Measurements from ENCODE around the gene RECQL.
"Not testable (repeated sequence)": the region's sequence is repeated elsewhere in the genome, so short reads cannot be mapped to it uniquely, and the experiment has no call there.

Gene RECQL

DNA sequence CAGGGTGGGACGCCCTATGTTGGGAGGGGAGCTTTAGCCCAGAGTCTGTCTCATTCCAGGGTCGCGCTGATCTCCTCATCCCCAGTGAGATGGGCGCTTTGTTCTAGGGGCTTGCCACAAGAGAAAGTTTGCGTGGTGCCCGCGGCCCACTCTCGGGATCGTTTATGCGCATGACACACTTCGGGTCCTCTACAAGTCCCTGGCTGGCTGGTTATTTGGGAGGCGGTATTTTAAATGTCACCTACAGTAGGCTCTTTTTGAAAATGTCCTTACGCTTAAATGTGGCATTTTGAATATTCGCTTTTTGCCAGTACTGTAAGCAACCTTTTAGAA, 695 bp upstream of the RECQL start:
- no peak for DNase-seq (ENCODE audit: low read depth in 2 of 2)

DNA sequence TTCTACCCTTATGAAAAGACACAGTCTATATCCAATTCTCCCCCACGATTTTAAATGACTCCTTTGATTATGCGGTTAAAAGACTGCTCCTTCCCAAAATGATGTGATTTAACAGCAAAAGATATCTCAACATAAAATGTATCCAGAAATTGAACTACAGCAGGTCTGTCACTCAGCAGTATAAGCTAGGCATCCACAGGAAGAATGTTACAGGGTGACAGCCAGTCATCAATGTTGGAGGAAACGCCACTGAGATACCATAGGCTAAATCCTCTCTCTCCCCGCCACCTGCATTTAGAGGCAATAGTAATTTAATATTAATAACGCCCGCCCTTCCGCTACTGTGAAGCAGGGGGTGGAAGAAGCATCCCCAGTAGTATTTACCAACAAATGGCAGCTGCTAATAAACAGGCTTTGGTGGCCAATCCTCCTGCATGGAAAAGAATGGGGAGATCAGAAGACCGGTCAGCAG, 613 bp downstream of the RECQL start:
- DNase-seq (ENCODE audit: low read depth in 2 of 2), result no peak

DNA sequence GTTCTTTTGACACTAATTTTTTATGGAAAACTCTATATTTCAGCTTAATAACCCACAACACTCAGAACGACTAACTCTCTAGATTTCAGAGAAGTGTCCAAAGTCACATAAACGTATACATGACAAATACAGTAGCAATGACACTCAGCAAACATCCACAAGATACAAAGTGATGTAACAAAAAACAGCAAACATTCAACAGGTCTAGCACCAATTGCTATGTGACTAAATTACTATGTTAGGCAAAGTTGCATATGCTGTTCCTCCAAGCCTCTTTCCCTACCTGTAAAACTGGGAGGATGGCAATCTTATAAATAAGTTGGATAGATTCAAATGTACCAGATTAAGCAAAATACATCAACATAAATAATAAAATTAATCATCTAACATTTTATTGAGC, 1.7 kb downstream of the RECQL start:
- DNase-seq (ENCODE audit: low read depth in 2 of 2), result no peak

- DNase-seq (ENCODE audit: low read depth in 2 of 2), result no peak
These were observed 15.4 kb downstream of the RECQL start for GRCh38 chr12:21485998-21486397.

GRCh38 chr12:21483531-21483930, 17.9 kb downstream of the RECQL start:
- DNase-seq (ENCODE audit: low read depth in 2 of 2), result no peak

DNA sequence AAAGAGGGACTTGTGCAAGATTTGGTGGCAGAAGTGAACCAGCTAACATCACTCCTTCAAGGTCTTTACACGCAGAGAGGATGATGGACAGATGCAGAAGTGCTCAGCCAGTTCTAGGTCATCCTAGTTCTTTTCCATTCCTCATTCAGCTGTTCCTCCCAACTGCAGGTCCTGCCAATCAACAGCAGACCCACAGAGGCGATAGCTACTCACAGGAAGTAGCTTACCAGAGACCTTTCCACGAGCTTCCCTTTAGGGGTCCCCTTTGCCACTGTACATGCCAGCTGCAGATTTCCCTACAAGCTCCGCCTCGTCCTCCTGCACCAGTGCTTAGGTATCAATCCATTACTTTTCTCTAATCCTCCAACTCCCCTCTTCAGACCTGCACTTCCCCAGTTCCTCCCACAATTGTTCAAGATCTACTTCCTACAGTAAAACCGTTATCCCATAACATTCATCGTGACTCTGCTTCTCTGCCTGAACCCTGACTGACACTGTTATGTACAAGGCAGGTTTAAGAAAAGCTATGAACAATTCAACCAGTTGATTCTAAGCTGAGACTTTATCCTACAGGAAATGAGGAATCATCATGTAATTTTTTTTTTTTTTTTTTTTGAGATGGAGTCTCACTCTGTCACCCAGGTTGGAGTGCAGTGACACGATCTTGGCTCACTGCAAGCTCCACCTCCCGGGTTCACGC, 22.5 kb downstream of the RECQL start:
- DNase-seq (ENCODE audit: low read depth in 2 of 2), result no peak

DNA sequence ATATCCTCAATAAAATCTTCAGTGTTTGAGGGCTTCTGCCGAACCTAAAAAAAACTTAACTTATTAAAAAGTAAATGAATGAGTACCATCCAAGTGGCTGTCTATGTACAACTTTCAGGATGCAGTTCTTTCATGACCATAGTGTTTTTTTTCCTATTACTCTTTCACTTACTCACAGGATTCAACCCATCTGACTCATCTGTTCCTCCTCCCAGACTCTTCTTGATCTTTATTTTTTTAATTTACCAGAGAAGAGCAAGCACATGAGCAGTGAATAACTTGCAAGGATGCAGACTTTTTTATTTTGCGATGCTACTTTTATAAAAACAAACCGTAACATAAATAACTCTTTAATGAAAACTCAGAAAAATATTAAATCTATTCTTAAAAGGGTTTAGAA, 24.5 kb downstream of the RECQL start:
- DNase-seq (ENCODE audit: low read depth in 2 of 2), result no peak

- DNase-seq (ENCODE audit: low read depth in 2 of 2), result no peak
These were observed 25.9 kb downstream of the RECQL start for GRCh38 chr12:21475552-21475951.

DNA sequence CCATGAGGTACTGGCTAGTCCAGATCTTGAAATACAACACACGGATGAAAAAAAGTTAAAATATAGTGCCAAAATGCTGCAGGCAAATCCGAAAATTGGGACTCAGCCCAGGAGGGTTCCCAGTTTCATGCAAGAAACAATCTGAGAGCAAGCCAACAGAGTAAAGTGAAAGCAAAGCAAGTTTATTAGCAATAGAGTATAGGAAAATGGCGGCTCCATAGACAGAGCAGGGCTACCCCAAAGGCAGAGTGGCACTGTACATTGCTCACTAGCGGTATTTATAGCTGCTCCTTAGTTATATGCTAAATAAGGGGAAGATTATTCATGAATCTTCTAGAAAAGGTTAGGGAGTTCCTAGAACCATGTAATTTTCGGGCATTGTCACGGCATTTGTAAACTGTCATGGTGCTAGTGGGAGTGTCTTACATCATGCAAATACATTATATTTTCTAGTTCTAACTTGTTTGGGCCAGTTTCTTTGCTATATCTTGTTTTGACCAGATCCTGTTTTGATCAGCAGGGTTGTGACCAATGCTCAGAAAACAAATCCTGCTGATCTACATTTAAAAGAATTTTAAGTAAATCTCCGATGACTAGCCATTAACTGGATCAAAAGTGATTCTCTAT, 29.1 kb downstream of the RECQL start:
- no peak for DNase-seq (ENCODE audit: low read depth in 2 of 2)

GRCh38 chr12:21471294-21471693, 30.1 kb downstream of the RECQL start:
- DNase-seq (ENCODE audit: low read depth in 2 of 2), result no peak

GRCh38 chr12:21467334-21467733, 34.1 kb downstream of the RECQL start:
- DNase-seq (ENCODE audit: low read depth in 2 of 2), result not testable (repeated sequence)

DNA sequence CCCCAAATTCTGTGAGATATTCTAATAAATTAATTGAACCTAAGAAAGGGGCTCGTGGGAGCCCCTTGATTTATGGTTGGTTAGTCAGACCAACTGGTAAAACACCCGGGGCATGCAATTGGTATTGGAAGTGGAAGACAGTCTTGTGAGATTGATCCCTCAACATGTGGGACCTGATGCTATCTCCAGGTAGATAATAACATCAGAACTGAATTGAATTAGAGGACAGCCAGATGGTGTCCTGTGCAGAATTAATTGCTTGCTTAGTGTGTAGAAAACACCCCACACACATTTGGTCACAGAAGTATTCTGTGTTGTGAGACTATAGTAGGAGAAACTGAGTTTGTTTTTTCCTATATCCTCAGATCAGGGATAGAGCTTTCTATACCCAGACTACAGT, 42.0 kb downstream of the RECQL start:
- DNase-seq (ENCODE audit: low read depth in 2 of 2), result no peak

- DNase-seq (ENCODE audit: low read depth in 2 of 2), result no peak
These were observed 45.1 kb downstream of the RECQL start for GRCh38 chr12:21456291-21456780.

DNA sequence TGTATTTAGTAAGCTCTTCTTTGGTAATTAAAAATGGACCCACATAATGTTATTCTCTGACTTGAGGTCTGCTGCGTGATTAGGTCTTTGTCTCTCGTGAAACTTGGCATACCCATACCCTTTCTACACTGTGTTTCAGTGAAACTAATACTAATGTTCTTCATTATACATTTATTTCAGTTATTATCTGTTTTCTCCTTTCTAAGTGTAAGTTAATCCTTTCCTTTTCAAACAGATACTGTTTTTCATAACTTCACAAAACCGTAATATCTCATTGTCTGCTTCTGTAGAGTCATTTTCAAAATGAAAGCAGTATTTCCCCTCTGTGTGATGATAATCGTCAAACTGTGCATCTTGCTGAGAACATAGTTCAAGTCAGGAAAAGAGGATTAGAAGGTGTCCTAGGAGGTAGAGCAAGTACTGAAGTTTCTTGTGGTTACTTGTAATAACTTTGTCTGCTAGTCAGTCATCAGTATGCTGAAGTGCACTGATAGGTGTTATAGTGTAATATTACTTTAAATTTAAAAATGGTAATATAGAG, 48.1 kb downstream of the RECQL start:
- no peak for DNase-seq (ENCODE audit: low read depth in 2 of 2)

DNA sequence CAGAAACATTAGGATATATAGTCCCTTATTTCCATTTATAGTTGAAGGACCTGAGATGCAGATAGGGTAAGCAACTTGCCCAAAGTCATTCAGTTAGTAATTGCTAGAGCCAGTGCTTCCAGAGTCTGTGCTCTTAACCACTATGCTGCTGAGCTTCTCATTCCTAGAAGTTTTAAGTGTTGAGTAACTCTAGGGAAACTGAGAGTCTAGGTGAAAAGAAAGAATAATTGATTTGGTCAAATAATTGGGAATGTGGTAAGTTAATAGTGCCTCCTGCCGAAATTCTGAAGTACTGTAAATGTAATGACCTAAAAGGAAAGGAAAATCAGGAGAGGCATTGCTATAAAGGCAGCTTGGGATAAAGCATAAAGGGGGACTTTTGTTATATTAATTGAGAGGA, 49.9 kb downstream of the RECQL start:
- DNase-seq (ENCODE audit: low read depth in 2 of 2), result peak; percentile 3 to 4

DNA sequence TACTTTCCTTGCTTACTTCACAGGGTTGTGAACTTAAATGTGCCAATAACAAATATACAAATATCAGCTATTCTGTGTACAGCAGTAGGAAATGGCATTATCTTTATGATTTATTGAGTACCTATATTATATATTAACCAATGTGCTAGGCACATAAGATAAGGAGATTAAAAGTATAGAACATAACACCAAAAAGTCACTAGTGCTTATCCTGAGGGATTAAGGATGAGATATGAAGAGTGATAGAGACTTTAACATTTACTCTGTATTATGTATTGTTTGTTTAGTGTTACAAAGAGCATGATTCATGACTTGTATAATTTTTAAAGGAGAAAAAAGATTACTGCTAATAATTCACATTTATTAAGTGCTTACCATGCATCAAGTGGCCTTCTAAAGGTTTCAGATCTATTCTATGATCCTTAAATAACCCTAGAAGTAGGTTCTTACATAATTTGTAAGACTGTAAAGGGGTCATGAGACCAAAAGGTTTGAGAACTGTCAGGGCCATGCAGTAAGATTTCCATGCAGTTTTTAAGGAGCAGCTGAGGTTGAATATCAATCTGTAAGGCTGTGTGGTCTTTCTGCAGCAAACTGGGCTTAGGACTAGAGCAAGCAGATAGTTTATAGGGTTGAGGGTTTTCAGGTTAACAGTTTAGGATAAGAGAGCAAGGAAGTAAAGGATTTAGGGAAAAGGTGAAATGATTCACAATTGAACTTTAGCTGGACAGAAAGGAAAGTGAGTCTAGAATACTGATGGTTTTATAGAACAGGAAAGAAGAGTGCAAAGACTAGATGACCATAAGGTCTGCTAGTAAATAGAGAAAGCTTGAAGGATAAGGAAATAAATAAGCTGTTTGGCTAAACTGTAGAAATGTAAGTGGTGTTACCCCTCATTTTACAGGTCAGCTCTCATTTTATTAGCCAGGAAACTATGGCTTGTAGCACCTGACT, 57.0 kb downstream of the RECQL start:
- DNase-seq (ENCODE audit: low read depth in 2 of 2), result no peak

GRCh38 chr12:21439347-21439746, 62.1 kb downstream of the RECQL start:
- DNase-seq (ENCODE audit: low read depth in 2 of 2), result no peak

DNA sequence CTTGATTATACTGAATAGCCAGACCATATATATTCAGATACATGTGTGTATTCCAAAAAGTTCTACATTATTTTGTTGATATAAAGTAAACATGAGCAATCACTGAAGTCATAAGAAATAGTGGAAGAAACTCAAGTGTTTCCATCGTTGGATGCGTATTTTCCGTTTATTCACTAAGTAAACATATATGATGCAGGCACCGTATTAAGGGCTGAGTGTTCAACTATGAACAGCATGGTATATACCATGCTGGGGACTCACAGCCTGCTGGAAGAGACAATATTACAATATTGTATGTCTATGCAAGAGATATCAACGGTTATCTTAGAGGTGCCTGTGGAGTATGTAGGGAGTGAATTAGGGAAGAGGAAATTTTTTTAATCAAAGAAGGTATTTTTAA, 62.8 kb downstream of the RECQL start:
- no peak for DNase-seq (ENCODE audit: low read depth in 2 of 2)

DNA sequence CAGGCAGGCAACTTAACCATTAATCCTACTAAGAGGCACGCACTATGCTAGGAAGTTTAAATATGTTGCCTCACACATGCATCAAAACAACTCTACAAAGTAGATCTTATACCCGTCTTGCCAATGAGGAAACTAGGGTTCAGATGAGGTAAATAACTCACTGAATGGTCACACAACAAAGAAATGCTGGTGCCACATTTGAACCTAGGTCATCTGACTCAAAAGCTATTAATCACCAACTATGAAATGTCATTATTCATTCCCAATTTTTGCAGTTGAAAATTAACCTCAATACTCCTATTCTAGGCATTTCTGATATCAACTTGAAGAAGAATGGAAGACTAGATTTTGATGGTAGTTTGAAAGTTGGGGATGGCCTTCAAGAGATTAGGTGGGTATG, 66.7 kb downstream of the RECQL start:
- DNase-seq (ENCODE audit: low read depth in 2 of 2), result no peak

GRCh38 chr12:21433525-21433924, 67.9 kb downstream of the RECQL start:
- no peak for DNase-seq (ENCODE audit: low read depth in 2 of 2)

- no peak for DNase-seq (ENCODE audit: low read depth in 2 of 2)
These were observed 71.4 kb downstream of the RECQL start for GRCh38 chr12:21429994-21430393.

- no peak for DNase-seq (ENCODE audit: low read depth in 2 of 2)
These were observed 73.2 kb downstream of the RECQL start for GRCh38 chr12:21428241-21428640.

Measured in fibroblast of skin of left biceps (primary cell).